KG1 (cell line): ENCODE data around the gene CLEC11A.
"Not testable (repeated sequence)": the region's sequence is repeated elsewhere in the genome, so short reads cannot be mapped to it uniquely, and the experiment has no call there.

Source experiments
- DNase-seq: peaks from one replicate; lab custom pipeline; 2025; lab: John Stamatoyannopoulos, UW

The CLEC11A gene

GRCh38 chr19:50761501-50761900 is 38.3 kb downstream of the CLEC11A start:
- not testable (repeated sequence) for DNase-seq

GRCh38 chr19:50763521-50763920 is 40.4 kb downstream of the CLEC11A start:
- not testable (repeated sequence) for DNase-seq

GRCh38 chr19:50764409-50764808 is 41.2 kb downstream of the CLEC11A start:
- no peak for DNase-seq

- DNase-seq = not testable (repeated sequence)
These were observed 43.6 kb downstream of the CLEC11A start for GRCh38 chr19:50766746-50767145.

- DNase-seq = not testable (repeated sequence)
These were observed 44.1 kb downstream of the CLEC11A start for GRCh38 chr19:50767263-50767662.

- DNase-seq = no peak
These were observed 45.1 kb downstream of the CLEC11A start for GRCh38 chr19:50768277-50768676.

GRCh38 chr19:50770164-50770563 is 47.0 kb downstream of the CLEC11A start, which contains the start of gene GPR32:
Gene GPR32 (plus strand): TSS chr19:50770464. CDS start chr19:50770601, 137 bp downstream.
- DNase-seq = not testable (repeated sequence)

GRCh38 chr19:50770888-50771287 is 47.7 kb downstream of the CLEC11A start:
- DNase-seq = no peak

GRCh38 chr19:50772476-50772875 is 49.3 kb downstream of the CLEC11A start:
- DNase-seq = no peak

GRCh38 chr19:50772912-50773311 is 49.7 kb downstream of the CLEC11A start:
- not testable (repeated sequence) for DNase-seq

- not testable (repeated sequence) for DNase-seq
These were observed 50.3 kb downstream of the CLEC11A start for GRCh38 chr19:50773454-50773853.
